GM21515 (cell line): ENCODE data around the gene C5AR1.
"Not testable (repeated sequence)": the region's sequence is repeated elsewhere in the genome, so short reads cannot be mapped to it uniquely, and the experiment has no call there.

ENCODE experiments used
- ATAC-seq: cut with Tn5 transposase; IDR thresholded peaks from one replicate; pipeline ENCODE4 v1.9.1; 2021; ENCODE audit not compliant: unreplicated experiment

C5AR1 gene

GRCh38 chr19:47309608-47310007, at the start of gene C5AR1:
C5AR1 (plus strand) TSS chr19:47309861; CDS start chr19:47309896, 35 bp downstream.
- no peak for ATAC-seq

- ATAC-seq, result no peak
These were observed 49.2 kb upstream of the C5AR1 start for GRCh38 chr19:47260476-47260875.

GRCh38 chr19:47261946-47262793, 47.5 kb upstream of the C5AR1 start:
- peak; percentile 39 for ATAC-seq

- ATAC-seq, result no peak
These were observed 45.0 kb upstream of the C5AR1 start for GRCh38 chr19:47264629-47265028.

- no peak for ATAC-seq
These were observed 43.2 kb upstream of the C5AR1 start for GRCh38 chr19:47266401-47266941.

- ATAC-seq, result no peak
These were observed 42.3 kb upstream of the C5AR1 start for GRCh38 chr19:47267350-47267759.

- ATAC-seq, result no peak
These were observed 41.6 kb upstream of the C5AR1 start for GRCh38 chr19:47268028-47268427.

- no peak for ATAC-seq
These were observed 40.1 kb upstream of the C5AR1 start for GRCh38 chr19:47269596-47269995.

GRCh38 chr19:47270408-47270807, 39.3 kb upstream of the C5AR1 start:
- ATAC-seq, result no peak

- ATAC-seq, result no peak
These were observed 37.7 kb upstream of the C5AR1 start for GRCh38 chr19:47271949-47272348.

- ATAC-seq, result no peak
These were observed 37.0 kb upstream of the C5AR1 start for GRCh38 chr19:47272448-47273312.

GRCh38 chr19:47273313-47274070, 36.2 kb upstream of the C5AR1 start:
- peak; percentile 54 for ATAC-seq

GRCh38 chr19:47274071-47274890, 35.4 kb upstream of the C5AR1 start, which contains the start of gene INAFM1:
INAFM1 (plus strand) TSS chr19:47274885; CDS start chr19:47274920, 35 bp downstream.
- ATAC-seq, result peak; percentile 43

- peak; percentile 26 for ATAC-seq
These were observed 34.5 kb upstream of the C5AR1 start for GRCh38 chr19:47274891-47275761.

- no peak for ATAC-seq
These were observed 33.7 kb upstream of the C5AR1 start for GRCh38 chr19:47275791-47276461.

- not testable (repeated sequence) for ATAC-seq
These were observed 33.1 kb upstream of the C5AR1 start for GRCh38 chr19:47276513-47276912.

GRCh38 chr19:47280183-47280797, 29.4 kb upstream of the C5AR1 start:
- ATAC-seq, result no peak
